GM18499 (cell line): ENCODE data around the gene RWDD4.
"Not testable (repeated sequence)": the region's sequence is repeated elsewhere in the genome, so short reads cannot be mapped to it uniquely, and the experiment has no call there.

Experiments
- ATAC-seq: cut with Tn5 transposase; IDR thresholded peaks from one replicate; pipeline ENCODE4 v1.9.1; 2021; ENCODE audit warnings: moderate number of reproducible peaks; ENCODE audit not compliant: insufficient read depth, unreplicated experiment

Gene RWDD4

DNA sequence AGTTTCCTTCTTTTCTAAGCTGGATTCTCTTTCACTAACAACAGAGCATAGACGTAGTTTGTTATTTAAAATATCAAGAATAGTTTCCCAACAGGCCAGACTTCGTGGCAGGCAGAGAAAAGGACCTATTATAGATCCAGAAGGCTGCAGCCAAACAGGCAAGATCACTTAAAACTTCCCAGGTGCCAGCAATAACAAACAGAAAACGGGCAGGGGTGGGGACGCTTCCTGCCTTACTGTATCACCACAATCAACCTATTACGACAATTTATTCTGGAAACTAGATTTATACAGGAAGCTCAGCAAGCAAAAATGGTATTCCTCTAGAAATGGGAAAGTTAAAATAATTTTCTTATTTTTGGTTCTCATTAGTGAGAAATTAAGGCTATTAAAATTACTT lies 22.1 kb downstream of the RWDD4 start:
- ATAC-seq: no peak

DNA sequence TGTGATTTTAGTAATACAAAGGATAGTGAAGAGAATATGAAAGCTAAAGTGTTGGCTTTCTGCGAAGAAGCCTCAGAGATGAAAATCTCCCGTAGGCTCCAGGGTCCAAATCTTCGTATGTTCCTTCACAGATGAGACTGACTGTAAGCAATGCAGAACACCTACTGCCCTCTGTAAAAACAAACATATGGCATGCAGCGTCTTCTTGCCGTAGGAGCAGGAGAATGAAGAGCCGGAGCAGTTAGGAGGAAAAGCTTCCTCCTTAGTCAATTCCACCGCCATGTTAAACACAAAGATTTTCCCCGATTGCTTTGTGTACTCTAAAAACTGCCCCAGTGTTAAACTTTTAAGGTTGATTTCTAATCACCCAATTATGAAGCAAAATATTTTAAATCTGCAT lies 22.5 kb downstream of the RWDD4 start:
- no peak for ATAC-seq

DNA sequence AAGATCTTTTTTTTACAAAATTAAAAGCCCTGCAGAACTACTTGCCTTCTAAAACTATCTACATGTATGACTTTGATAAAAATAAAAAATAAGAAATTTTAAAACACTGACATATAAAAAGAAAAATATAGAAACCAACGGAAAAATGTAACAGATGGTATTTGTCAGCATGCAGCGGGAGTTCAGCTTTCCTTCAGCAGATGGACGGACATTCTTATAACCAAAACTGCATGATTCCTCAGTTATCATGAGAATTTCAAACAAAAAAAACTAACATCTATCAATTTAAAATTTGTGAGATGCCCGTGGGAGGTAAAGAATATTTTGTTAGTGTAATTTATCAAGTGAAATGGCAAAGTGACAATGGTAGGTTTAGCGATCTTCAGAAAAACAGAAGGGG lies 23.2 kb downstream of the RWDD4 start:
- no peak for ATAC-seq

DNA sequence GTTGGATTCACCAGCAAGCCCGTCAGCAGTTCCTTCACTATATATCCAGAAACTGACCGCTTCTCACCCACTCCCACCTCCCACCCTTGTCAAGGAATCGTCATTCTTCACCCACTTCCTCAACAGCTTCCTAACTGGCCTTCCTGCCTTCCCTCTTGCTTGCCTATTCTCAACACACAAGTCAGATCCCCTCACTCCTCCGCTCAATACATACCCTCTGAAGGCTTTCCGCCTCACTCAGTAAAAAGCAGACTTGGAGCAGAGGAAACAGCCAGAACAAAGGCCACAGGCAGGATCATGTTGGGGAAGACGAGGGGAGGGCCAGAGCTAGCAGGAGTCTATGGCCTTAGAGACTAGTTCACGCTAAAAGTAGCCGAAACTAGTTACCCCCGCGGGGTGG lies 23.7 kb downstream of the RWDD4 start:
- ATAC-seq: no peak

DNA sequence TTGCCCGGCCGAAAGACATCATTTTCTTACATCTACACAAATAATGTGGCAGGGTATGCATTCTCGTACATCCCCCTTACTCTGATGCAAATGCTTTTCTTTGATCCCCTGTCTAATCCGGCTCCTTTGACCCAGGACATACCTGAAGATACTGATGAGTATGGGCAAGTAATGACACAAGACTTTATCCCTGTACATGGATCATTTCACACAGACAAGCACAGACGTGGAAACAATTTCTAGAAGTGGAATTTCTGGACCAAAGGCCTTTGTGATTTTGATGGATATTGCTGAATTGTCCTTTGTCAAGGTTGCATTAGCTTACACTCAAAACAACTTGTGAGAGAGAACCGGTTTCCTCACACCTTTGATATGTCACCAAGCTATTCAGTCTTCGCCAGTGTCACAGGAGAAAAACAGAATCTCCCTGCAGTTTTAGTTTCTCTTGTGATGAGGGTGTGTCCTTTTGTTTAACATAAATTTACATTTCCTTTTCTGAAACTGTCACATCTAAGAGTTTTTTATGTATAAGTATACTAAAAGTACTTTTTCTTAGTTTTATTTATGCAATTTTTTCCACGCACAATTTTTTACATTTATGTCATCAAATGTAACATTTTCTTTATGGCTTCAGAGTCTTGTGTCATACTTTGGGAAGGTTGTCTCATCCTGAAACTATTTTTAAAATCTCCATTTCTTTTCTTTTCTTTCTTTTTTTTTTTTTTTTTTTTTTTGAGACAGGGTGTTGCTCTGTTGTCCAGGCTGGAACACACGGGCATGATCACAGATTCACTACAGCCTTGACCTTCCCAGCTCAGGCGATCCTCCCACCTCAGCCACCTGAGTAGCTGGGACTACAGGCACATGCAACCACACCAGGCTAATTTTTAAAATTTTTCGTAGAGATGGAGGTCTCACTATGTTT lies 25.2 kb downstream of the RWDD4 start:
- ATAC-seq: no peak

DNA sequence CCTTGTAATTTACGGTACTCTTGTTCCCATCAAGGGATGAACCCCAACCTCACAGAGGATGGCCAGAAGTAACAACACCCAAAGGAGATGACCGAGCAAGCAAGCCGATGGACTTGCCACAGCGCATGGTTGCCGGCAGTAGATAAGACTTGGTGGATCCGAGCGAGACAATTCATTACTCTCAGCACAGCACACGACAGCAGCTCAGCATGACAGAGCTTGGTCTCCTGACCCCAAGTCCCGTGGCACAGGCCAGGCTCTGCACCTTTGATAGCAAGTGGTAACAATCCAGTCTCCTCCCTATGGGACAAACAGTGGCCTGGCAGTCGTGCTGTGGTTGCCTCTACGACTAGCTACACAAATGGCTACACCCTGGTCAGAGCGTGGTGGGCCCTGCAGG lies 26.3 kb downstream of the RWDD4 start:
- no peak for ATAC-seq

DNA sequence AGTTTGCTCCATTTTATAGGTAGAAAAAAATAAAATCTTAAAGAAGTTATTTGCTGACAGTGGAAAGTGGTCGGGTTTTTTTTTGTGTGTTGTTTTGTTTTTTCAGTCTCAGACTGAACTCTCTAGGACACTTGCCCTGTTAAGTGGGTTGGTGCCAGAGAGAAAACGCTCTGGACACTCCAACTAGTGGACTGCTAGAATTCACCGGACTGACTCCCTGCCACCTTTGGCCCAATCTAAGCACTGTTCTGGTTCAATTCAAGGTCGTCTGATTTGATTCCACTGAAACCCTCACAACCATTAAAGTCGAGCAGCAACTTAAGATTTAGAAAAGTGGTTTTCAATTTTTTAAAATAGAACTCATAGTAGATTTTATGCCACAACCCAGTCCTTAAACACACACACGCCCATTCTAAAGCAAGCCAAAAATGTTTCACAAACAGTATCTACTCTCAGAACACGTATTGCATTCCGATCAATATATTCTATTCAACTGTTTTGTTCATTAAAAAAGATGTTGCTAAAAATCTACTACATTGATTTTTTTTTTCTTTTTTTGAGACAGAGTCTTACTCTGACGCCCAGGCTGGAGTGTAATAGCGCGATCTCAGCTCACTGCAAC lies 27.3 kb downstream of the RWDD4 start:
- no peak for ATAC-seq

DNA sequence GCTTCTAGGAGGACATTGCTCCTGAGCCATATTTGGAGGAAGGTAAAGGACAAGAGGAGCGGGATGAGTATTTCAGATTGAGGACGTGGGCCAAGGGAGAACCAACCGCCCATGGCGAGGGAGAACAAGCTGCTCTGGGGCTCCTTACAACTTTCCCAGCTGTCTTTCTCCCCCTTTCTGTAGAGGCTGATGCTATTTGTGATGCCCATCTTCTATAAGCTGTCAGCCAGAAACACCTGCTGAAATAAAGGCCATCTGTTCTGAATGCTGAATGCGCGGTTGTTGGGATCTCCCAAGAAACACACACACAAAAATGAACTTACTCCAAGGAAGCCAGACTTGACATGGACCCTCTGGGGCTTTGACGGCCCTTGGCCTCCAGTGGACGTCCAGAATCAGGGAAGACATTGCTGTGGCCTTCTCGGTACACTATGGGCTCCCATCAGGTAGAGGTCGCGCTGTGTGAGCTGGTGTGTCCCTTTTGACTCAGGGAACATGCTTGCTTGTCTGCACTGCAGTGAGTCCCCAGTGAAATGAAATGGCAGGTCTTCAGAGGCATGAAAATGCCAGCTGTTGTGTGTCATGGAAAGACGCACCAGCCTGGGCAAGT lies 30.9 kb downstream of the RWDD4 start:
- no peak for ATAC-seq

DNA sequence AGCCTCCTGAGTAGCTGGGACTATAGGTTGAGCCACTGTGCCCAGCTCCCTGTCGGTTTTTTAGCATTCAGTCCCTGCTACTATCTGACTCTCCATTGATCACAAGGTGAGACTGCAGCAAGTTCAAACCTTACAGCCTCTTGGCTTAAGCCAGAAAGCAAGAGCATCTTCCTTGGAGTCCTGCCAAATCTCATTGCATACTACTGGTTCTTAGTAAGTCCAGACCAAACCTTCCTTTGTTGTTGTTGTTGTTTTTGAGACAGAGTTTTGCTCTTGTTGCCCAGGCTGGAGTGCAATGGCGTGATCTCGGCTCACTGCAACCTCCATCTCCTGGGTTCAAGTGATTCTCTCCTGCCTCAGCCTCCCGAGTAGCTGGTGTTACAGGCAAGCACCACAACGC lies 31.7 kb downstream of the RWDD4 start:
- not testable (repeated sequence) for ATAC-seq

DNA sequence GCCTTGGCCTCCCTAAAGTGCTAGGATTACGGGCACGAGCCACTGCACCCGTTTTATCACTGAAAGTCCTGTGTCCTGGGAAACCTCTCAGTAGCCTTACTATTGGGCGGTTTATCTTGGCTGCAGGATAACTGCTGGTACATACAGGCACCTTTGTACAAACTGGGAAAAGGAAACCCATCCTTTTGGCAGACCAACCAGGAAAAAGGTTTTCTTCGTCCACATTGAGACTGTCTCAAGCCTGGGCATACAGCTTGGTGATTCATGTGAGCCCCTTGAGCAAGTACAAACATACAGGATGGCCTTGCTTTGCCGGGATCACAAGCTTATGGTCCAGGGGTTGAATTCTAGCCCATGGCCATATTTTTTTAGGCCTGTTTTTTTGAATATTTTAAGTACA lies 32.8 kb downstream of the RWDD4 start:
- no peak for ATAC-seq

DNA sequence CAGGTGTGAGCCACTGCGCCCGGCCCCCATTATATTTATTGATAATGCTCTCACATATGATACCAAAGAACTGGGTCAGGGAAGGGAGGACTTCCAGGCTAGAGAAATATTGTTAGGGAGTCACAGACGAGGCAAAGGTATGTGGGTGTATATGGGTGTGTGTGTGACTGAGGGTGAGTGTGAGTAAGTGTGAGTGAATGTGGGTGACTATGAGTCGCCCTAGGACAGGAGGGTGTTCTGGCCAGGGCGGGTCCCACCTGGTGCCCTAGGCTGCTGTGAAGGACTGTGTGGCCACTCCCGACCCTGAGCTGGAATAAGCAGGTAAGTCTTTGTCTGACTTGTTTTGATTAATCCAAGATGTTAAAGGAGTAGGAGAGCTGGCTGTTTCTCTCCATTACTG lies 34.4 kb downstream of the RWDD4 start:
- no peak for ATAC-seq

DNA sequence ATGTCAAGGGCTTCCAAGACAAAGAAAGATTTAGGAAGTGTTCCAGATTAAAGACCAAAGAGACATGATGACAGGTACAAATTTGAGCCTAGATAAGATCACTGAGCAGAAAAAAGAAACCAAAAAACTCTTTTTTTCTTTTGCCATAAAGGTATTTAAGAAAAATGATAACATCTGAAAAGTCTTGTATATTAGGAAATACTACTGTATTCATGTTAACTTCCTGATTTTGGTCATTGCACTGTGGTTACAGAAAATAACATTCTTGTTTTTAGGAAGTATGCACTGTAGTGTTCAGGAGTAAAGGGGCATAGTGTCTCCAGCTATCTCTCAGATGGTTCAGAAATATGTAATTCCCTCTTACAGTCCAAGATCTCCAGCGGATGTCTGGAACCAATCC lies 37.1 kb downstream of the RWDD4 start:
- no peak for ATAC-seq

DNA sequence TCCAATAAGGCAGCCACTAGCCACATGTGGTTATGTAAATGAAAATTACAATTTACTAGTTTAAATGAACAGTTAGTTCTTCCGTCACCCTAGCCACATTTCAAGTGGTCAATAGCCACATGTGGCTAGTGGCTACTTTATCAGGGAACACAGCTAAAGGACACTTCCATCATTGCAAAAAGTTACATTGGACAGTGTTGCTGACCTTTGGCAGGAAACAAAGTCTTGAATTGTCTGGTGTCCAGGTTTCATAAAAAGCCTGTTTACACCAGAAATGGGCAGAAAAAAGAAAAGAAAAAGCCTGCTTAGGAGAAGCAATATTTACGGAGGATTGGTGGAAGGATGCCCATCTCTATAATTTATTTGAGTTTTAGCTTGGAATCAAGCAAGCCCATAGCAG lies 38.6 kb downstream of the RWDD4 start:
- ATAC-seq: no peak

DNA sequence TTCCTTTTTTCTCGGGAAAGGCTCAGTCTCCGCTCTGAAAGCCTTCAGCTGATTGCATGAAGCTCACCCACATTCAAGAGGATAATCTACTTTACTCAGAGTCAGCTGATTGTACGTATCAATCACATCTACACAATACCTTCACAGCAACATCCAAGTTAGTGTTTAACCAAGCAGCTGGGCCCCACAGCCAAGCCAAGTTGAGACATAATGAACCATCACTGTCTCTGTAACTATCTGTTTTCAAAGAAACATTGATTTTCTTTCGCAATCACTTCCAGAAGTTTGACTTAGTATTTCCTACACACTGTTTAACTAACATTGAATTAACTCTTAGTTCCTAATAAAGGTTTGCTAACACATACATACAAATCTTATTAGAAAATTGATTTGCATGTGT lies 40.3 kb downstream of the RWDD4 start:
- no peak for ATAC-seq

DNA sequence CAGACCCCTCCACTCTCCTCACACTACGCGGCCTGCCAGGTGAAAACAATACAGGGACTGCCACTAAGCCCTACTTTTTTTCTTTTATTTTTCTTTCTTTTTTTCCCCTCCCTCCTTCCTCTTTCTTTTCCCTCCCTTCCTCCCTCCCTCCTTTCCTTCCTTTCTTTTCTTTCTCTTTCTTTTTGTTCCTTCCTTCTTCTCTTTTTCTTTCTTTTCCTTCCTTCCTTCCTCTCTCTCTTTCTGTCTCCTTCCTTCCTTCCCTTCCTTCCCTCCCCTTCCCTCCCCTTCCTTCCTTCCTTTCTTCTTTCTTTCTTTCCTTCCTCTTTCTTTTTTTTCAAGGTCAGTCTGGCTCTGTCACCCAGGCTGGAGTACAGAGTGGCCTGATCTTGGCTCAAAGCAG lies 41.9 kb downstream of the RWDD4 start:
- ATAC-seq: no peak

DNA sequence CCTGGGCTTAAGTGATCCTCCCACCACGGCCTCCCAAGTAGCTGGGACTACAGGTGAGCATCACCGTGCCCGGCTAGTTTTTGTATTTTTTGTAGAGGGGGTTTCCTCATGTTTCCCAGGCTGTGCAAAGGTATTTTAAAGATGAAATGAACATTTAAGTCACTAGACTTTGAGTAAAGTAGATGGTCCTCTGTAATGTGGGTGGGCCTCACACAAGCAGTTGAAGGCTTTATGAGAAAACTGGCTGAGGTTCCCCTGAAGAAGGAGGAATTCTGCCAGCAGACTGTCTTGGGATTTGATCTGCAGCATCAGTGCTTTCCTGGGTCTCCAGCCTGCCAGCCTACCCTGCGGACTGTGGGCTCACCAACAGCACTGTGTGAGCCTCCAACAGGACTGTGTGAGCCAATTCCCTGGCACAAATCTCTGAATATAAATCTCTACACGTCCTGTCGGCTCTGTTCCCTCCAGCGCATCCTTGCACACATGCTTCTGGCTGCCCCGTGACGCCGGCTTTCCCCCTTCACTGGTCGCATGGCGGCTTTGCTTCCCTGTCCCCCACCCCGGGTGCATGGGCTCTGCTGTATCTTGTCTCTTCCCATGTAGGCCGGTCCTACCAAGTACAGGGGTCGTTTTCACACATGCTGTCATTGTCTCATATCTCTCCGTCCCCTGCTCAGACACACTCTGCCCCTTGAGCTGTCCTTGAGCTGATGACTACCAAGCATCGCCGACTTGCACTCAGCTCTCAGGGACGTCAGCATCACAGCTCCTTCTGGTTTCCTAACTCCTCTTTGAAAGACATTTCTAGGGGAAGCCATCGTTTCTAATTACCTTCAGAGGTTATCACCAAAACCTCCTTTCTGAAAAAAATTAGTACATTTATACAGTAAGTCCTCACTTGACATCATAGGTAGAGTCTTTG lies 46.4 kb downstream of the RWDD4 start:
- no peak for ATAC-seq

DNA sequence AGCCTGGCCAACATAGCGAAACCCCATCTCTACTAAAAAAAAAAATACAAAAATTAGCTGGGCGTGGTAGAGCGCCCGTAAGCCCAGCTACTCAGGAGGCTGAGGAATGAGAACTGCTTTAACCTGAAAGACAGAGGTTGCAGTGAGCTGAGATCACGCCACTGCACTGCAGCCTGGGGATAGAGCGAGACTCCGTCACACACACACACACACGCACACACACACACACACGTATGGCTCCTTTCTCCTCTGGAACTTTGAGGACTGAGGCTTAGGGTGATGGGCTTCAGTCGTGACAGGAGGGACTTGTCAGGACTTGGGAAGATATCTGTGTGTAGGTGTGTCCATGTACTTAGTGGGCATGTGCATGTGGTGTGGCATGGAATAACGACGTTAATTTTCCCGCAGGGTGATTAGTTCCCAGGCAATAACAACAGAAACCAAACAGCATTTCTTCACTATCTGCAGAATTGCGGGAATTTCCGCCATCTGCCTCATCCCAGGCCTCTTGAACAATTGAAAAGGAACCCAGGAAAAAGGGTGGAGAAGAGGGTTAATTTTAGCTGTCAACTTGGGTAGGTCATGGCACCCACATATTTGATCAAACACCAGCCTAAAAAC lies 47.7 kb downstream of the RWDD4 start:
- no peak for ATAC-seq

DNA sequence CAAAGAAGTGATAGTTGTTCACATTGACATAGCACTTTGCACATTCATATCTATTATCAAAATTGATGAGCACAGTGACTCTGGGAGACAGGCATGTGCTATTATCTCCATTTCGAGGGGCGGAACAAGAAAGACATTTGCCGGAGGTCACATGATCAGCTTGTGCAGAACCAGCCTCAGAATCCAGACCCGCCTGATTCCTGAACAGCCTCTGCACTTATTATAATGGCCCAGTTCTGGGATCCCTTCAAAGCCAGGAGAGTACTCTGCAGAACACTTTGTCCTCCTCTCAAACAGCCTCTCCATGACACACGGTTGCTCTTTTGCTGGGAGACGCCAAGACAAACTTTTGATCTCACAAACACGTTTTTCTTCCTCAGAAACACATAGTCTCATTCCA lies 48.4 kb downstream of the RWDD4 start:
- ATAC-seq: no peak

DNA sequence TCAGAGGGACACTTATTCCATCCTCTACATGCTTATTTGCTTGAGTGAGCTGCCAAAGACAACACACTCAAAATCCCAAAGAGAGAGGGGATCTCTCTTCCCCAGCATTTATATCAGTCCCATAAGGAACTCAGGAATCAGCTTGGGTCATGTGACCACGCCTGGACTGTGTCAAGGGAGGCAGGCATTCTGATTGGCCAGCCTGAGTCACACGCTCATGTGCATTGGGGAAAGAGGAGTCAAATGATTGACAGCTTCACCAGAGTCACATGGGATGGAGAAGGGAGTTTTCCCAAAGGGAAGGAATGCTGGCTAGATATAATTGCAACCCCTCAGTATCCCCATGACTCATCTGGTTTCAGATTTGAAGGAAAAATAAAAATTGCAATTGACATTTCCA lies 49.0 kb downstream of the RWDD4 start:
- ATAC-seq: no peak

DNA sequence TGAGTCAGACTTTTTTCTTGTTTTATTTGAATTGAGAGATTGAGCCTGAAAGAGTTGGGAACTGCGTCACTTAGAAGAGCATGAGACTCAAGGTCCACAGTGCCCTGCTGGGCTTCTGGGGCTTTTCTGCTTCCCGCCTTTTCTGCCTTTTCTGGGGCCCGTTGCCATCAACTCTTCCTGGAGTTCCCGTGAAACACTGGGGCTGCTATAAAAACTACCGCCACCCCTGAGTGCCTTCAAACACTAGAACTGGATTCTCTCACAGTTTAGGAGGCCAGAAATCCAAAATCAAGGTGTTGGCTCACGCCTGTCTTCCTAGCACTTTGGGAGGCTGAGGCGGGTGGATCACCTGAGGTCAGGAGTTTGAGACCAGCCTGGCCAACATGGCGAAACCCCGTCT lies 49.8 kb downstream of the RWDD4 start:
- ATAC-seq: no peak
